ENCODE data around the gene HPN.

Gene HPN

DNA sequence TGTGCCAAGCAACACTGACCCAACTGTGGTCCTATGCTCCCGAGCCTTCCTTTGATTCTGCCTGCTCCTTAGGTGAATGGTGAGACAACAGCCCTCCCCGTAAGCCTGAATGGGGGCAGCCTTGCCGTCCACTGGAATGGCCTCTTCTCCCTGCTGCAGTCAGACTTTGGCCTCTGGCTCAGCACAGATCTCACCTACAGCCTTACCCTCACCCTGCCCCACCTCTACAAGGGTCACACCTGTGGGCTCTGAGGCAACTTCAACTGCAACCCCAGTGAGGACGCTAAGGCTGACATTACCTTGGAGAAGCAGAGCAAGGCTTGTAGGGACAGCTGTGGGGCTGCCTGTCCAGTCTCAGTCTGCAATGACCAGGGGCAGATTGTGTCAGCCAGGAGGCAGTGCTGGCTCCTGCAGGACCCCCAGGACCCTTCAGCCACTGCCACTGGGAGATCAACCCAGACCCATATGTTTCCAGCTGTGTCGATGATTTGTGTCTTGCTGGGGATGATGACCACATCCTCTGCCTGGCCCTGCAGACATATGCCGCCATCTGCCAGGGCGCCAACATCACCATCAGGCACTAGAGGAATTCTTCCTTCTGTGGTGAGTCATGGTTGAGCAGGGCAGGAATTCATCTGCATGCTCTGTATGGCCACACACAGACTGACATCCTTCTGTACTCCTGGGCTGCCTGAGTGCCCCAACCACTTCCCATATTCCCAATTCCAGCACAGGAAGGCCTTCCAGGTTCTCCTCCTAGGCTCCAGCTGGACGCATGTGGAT lies 46.8 kb downstream of the HPN start:
- TF ChIP-seq, protein P1, sequence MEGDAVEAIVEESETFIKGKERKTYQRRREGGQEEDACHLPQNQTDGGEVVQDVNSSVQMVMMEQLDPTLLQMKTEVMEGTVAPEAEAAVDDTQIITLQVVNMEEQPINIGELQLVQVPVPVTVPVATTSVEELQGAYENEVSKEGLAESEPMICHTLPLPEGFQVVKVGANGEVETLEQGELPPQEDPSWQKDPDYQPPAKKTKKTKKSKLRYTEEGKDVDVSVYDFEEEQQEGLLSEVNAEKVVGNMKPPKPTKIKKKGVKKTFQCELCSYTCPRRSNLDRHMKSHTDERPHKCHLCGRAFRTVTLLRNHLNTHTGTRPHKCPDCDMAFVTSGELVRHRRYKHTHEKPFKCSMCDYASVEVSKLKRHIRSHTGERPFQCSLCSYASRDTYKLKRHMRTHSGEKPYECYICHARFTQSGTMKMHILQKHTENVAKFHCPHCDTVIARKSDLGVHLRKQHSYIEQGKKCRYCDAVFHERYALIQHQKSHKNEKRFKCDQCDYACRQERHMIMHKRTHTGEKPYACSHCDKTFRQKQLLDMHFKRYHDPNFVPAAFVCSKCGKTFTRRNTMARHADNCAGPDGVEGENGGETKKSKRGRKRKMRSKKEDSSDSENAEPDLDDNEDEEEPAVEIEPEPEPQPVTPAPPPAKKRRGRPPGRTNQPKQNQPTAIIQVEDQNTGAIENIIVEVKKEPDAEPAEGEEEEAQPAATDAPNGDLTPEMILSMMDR (IDR thresholded peaks at IDR 0.05; ENCODE audit: extremely low read depth, missing control alignments), result no peak

DNA sequence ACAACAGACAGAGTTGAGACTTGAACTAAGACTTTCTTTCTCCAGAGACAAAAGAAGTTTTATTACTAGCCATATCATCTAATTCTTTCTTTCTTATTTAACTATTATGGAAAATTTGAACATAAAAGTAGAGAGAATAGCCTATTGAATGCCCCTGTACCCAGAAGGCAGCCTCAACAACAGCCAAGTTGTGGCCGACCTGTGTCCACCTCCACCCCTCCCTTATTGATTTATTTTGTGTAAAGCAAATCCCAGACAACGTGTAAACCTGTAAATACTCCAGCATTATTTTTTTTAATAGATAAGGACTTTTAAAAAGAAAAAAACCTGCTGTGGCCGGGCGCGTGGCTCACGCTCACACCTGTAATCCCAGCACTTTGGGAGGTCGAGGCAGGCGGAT lies 48.0 kb downstream of the HPN start:
- no peak for DNase-seq (ENCODE audit: low spot score)

More for the DNA sequence above, 46.8 kb downstream of the HPN start:
- DNase-seq (ENCODE audit: low spot score), result no peak

DNA sequence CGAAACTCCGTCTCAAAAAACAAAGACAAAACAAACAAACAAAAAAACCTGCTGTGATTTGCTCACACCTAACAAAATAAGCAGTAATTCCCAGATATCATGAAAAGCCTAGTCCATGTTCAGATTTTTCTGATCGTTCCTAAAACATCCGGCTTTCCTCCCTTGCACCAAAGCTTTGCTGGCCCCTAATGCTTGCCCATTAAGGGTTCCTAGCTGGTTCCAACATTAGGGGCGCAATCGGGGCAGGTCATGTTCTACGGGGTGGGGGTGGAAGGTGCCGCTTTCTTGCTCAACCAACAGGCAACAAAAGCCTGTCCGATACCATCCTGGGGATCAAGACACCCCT lies 48.6 kb downstream of the HPN start:
- TF ChIP-seq, protein P1 (IDR thresholded peaks at IDR 0.05; ENCODE audit: extremely low read depth, missing control alignments), result no peak

More for the DNA sequence above, 48.0 kb downstream of the HPN start:
- TF ChIP-seq, protein P1 (IDR thresholded peaks at IDR 0.05; ENCODE audit: extremely low read depth, missing control alignments), result no peak

DNA sequence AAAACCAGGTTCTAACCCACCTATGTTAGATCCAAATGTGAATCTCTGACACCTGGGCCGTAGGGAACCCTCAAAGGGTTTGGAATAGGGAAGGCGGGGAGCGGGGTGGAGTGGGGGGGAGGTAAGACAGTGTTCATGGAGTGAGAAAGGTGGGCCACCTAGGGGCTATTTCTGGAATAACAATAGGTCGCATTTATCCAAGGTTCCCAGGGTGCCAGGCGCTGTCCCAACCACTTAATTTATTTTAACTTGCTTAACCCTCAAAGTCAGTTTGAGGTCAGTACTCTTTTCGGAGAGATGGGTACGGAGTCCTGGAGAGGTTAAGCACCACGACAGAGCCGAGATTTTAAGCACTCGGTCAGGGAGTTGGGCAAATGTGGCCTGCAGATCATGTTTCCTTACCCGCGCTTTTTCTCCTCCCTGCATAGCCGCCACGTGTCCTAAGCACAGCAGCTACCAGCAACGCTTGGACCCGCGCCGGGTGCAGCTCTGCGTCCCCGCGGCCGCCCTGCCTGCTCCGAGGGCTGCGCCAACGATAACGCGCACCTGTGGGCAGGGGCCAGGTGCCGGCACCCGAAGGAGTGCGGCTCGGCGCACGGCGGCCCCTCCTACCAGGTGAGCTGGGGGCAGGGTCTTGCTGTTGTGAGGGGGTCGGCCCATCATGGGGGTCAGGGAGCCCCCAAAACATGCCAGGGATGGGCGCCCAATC lies 49.1 kb downstream of the HPN start:
- peak; percentile 86 for DNase-seq (ENCODE audit: low spot score)
- TF ChIP-seq, protein P1 (IDR thresholded peaks at IDR 0.05; ENCODE audit: extremely low read depth, missing control alignments), result peak; percentile 54

More for the DNA sequence above, 48.6 kb downstream of the HPN start:
- DNase-seq (ENCODE audit: low spot score), result no peak

DNA sequence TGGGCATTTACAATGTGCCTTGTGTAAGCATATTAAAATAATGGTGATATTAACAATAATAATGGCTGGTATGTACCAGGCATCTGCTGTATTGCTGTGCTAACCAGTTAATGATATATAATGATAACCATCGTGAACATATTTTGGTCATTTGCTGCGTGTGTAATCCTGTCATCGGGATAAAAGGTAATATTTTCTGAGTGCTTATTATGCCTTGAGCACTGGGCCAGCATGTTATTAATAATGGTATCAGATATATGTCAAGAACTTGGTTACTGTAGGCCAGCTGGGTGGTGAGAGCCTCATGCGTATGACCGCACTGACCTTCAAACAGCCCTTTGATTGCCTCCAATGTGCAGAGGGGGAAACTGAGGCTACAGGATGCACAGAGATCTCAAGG lies 51.9 kb downstream of the HPN start:
- no peak for DNase-seq (ENCODE audit: low spot score)
- TF ChIP-seq, protein P1 (IDR thresholded peaks at IDR 0.05; ENCODE audit: extremely low read depth, missing control alignments), result no peak

DNA sequence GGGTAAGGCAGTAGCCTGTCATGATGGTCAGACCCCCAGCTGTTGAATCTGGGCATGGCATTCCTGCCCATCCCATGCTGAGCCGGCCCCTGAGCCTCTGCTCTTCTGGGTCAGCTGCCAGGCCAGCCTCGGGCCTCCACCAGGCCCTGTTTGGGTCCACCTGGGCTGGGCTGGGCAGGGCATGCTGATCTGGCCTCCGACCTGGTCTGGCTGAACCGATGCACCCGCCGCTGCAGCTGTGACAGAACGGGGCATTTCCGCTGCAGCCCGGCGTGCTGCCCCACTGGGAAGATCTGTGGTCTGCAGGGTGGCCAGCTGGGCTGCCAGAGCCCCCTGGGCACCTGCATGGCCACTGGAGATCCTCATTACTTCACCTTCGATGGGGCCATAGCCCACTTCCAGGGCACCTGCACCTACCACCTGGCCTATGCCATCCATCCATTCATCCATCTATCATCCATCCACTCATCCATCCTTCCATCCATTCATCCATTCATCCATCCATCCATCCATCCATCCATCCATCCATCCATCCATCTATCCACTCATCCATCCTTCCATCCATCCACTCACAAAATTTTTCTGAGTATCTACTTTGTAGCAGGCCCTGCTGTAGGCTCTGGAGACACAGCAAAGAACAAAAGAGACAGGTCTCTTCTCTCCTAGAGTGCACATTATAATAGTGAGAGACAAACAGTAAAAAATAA lies 52.6 kb downstream of the HPN start:
- no peak for DNase-seq (ENCODE audit: low spot score)
- TF ChIP-seq, protein P1 (IDR thresholded peaks at IDR 0.05; ENCODE audit: extremely low read depth, missing control alignments), result no peak

DNA sequence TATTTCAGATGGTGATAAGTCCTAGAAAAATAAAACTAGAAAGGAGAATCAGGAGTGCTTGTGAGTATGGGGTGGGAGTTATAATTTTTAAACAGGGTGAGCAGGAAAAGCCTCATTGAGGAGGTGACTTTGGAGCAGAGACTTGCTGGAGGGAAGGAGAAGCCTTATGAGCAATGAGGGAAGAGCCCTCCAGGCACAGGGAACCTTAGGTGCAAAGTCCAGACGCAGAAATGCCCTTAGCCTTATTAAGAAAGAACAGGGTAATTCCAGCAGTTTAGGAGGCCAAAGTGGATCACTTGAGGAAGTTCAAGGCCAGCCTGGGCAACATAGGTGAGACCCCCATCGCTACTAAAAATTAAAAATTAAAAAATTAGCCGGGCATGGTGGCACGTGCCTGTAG lies 53.1 kb downstream of the HPN start:
- DNase-seq (ENCODE audit: low spot score), result no peak
- TF ChIP-seq, protein P1 (IDR thresholded peaks at IDR 0.05; ENCODE audit: extremely low read depth, missing control alignments), result no peak

All from GM20000 (cell line).